Measurements from ENCODE around the gene CDH4.

The CDH4 gene

GRCh38 chr20:61748376-61748775 lies 496.3 kb downstream of the CDH4 start:
- TF ChIP-seq EZH2phosphoT487 (conservative IDR thresholded peaks at IDR 0.05; ENCODE audit: low read length) (no peak), CTCF (IDR thresholded peaks at IDR 0.05; ENCODE audit: insufficient read depth, low read length, poor library complexity, severe bottlenecking) (no peak)
- H3K9me3 ChIP-seq (ENCODE audit: insufficient read depth, low read length): peaks cover 4% of the 10 kb centered on the region; the same call in 1 of the 2 replicates
- H2AFZ ChIP-seq (ENCODE audit: low read depth, low read length, severe bottlenecking): no peak overlapping the region
- no peaks in the 10 kb centered on the region for H3K36me3 ChIP-seq (ENCODE audit: low read length)
- H3K4me3 ChIP-seq (ENCODE audit: insufficient read depth, low read length, poor library complexity, severe bottlenecking): no peak overlapping the region
- H3K27ac ChIP-seq (ENCODE audit: low read depth, low read length): no peak overlapping the region
- no peak overlapping the region for H3K4me2 ChIP-seq (ENCODE audit: low read depth, low read length, poor library complexity, severe bottlenecking)
- H3K27me3 ChIP-seq (ENCODE audit: low read length): peaks cover 4% of the 10 kb centered on the region; the same call in 1 of the 2 replicates
- H4K20me1 ChIP-seq (ENCODE audit: low read depth, low read length): no peaks in the 10 kb centered on the region
- H3F3A ChIP-seq (ENCODE audit: insufficient read depth): no peaks in the 10 kb centered on the region
- no peaks in the 10 kb centered on the region for H3K79me2 ChIP-seq (ENCODE audit: insufficient read depth, low read length)
- H3K9me2 ChIP-seq (replicated peaks; ENCODE audit: insufficient read depth, low read length): no peaks in the 10 kb centered on the region
- H3K9ac ChIP-seq (ENCODE audit: low read length): no peak overlapping the region

- no peak overlapping the region for H3K4me2 ChIP-seq (ENCODE audit: low read depth, low read length, poor library complexity, severe bottlenecking)
- no peaks in the 10 kb centered on the region for H4K20me1 ChIP-seq (ENCODE audit: low read depth, low read length)
- no peaks in the 10 kb centered on the region for H3K79me2 ChIP-seq (ENCODE audit: insufficient read depth, low read length)
- H2AFZ ChIP-seq (ENCODE audit: low read depth, low read length, severe bottlenecking): no peak overlapping the region
- TF ChIP-seq CTCF (IDR thresholded peaks at IDR 0.05; ENCODE audit: insufficient read depth, low read length, poor library complexity, severe bottlenecking) (no peak), EZH2phosphoT487 (conservative IDR thresholded peaks at IDR 0.05; ENCODE audit: low read length) (no peak)
- peaks cover 4% of the 10 kb centered on the region; the same call in 1 of the 2 replicates for H3K27me3 ChIP-seq (ENCODE audit: low read length)
- H3K27ac ChIP-seq (ENCODE audit: low read depth, low read length): no peak overlapping the region
- H3F3A ChIP-seq (ENCODE audit: insufficient read depth): no peaks in the 10 kb centered on the region
- H3K9me3 ChIP-seq (ENCODE audit: insufficient read depth, low read length): peaks cover 4% of the 10 kb centered on the region; the same call in 1 of the 2 replicates
- no peaks in the 10 kb centered on the region for H3K9me2 ChIP-seq (replicated peaks; ENCODE audit: insufficient read depth, low read length)
- no peak overlapping the region for H3K9ac ChIP-seq (ENCODE audit: low read length)
- no peaks in the 10 kb centered on the region for H3K36me3 ChIP-seq (ENCODE audit: low read length)
- H3K4me3 ChIP-seq (ENCODE audit: insufficient read depth, low read length, poor library complexity, severe bottlenecking): no peak overlapping the region
Measured at GRCh38 chr20:61749406-61750075, 497.5 kb downstream of the CDH4 start.

GRCh38 chr20:61750093-61750492 lies 498.0 kb downstream of the CDH4 start:
- Histone ChIP-seq H3K36me3 (ENCODE audit: low read length) (no peaks in the 10 kb centered on the region), H3K9me3 (ENCODE audit: insufficient read depth, low read length) (peaks cover 4% of the 10 kb centered on the region; the same call in 1 of the 2 replicates), H3F3A (ENCODE audit: insufficient read depth) (no peaks in the 10 kb centered on the region), H3K9ac (ENCODE audit: low read length) (no peak overlapping the region), H3K27me3 (ENCODE audit: low read length) (peaks cover 4% of the 10 kb centered on the region; the same call in 1 of the 2 replicates), H2AFZ (ENCODE audit: low read depth, low read length, severe bottlenecking) (no peak overlapping the region), H3K4me2 (ENCODE audit: low read depth, low read length, poor library complexity, severe bottlenecking) (no peak overlapping the region), H3K4me3 (ENCODE audit: insufficient read depth, low read length, poor library complexity, severe bottlenecking) (no peak overlapping the region), H3K79me2 (ENCODE audit: insufficient read depth, low read length) (no peaks in the 10 kb centered on the region), H3K27ac (ENCODE audit: low read depth, low read length) (no peak overlapping the region), H4K20me1 (ENCODE audit: low read depth, low read length) (no peaks in the 10 kb centered on the region), H3K9me2 (replicated peaks; ENCODE audit: insufficient read depth, low read length) (no peaks in the 10 kb centered on the region)
- TF ChIP-seq CTCF (IDR thresholded peaks at IDR 0.05; ENCODE audit: insufficient read depth, low read length, poor library complexity, severe bottlenecking): no peak
- TF ChIP-seq EZH2phosphoT487 (conservative IDR thresholded peaks at IDR 0.05; ENCODE audit: low read length): no peak
